ENCODE data around the gene GPBP1.
"Not testable (repeated sequence)": the region's sequence is repeated elsewhere in the genome, so short reads cannot be mapped to it uniquely, and the experiment has no call there.

DNA sequence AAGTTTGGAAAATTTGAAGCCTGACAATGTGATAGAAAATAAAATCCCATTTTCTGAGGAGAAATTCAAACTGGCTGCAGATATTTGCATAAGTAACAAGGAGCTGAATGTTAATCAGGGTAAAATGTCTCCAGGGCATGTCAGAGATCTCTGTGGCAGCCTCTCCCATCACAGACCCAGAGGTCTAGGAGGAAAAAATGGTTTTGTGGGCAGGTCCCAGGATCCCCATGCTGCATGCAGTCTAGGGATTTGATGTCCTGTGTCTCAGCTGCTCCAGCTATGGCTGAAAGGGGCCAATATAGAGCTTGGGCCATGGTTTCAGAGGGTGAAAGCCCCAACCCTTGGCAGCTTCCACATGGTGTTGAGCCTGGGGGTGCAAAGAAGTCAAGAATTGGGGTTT, 135.2 kb downstream of the GPBP1 start:
- TF ChIP-seq, protein P1, sequence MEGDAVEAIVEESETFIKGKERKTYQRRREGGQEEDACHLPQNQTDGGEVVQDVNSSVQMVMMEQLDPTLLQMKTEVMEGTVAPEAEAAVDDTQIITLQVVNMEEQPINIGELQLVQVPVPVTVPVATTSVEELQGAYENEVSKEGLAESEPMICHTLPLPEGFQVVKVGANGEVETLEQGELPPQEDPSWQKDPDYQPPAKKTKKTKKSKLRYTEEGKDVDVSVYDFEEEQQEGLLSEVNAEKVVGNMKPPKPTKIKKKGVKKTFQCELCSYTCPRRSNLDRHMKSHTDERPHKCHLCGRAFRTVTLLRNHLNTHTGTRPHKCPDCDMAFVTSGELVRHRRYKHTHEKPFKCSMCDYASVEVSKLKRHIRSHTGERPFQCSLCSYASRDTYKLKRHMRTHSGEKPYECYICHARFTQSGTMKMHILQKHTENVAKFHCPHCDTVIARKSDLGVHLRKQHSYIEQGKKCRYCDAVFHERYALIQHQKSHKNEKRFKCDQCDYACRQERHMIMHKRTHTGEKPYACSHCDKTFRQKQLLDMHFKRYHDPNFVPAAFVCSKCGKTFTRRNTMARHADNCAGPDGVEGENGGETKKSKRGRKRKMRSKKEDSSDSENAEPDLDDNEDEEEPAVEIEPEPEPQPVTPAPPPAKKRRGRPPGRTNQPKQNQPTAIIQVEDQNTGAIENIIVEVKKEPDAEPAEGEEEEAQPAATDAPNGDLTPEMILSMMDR (IDR thresholded peaks at IDR 0.05): not testable (repeated sequence)
- TF ChIP-seq RCOR1 (IDR thresholded peaks at IDR 0.05; ENCODE audit: low read length); TAF1 (IDR thresholded peaks at IDR 0.05; ENCODE audit: borderline replicate concordance, low read depth, low read length); POLR2AphosphoS5 (IDR thresholded peaks at IDR 0.05; ENCODE audit: low read depth, low read length): not testable (repeated sequence)
- TF ChIP-seq, protein P2, sequence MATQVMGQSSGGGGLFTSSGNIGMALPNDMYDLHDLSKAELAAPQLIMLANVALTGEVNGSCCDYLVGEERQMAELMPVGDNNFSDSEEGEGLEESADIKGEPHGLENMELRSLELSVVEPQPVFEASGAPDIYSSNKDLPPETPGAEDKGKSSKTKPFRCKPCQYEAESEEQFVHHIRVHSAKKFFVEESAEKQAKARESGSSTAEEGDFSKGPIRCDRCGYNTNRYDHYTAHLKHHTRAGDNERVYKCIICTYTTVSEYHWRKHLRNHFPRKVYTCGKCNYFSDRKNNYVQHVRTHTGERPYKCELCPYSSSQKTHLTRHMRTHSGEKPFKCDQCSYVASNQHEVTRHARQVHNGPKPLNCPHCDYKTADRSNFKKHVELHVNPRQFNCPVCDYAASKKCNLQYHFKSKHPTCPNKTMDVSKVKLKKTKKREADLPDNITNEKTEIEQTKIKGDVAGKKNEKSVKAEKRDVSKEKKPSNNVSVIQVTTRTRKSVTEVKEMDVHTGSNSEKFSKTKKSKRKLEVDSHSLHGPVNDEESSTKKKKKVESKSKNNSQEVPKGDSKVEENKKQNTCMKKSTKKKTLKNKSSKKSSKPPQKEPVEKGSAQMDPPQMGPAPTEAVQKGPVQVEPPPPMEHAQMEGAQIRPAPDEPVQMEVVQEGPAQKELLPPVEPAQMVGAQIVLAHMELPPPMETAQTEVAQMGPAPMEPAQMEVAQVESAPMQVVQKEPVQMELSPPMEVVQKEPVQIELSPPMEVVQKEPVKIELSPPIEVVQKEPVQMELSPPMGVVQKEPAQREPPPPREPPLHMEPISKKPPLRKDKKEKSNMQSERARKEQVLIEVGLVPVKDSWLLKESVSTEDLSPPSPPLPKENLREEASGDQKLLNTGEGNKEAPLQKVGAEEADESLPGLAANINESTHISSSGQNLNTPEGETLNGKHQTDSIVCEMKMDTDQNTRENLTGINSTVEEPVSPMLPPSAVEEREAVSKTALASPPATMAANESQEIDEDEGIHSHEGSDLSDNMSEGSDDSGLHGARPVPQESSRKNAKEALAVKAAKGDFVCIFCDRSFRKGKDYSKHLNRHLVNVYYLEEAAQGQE (IDR thresholded peaks at IDR 0.05; ENCODE audit: low read depth, low read length): not testable (repeated sequence)
